PC-3 (cell line): Measurements from ENCODE around the gene EXOC1L.

Experiments
- CTCF ChIP-seq: fragments of 300-600 bp; sonication (generic); conservative IDR thresholded peaks from 2 replicates; pipeline ENCODE4 v1.5.1; 2017; ENCODE audit warnings: antibody characterized with exemption, low read depth, mild to moderate bottlenecking, low read length
- EZH2 ChIP-seq: fragments of 300-600 bp; sonication (generic); IDR thresholded peaks from one replicate; pipeline ENCODE4 v1.6.1; 2017; ENCODE audit warnings: antibody characterized with exemption, mild to moderate bottlenecking, low read length; ENCODE audit not compliant: unreplicated experiment
- EZH2phosphoT487 ChIP-seq: fragments of 300-600 bp; sonication (generic); IDR thresholded peaks from 2 replicates; pipeline ENCODE4 v1.6.1; 2018; ENCODE audit warnings: mild to moderate bottlenecking, antibody characterized with exemption, low read length, borderline replicate concordance

- TF ChIP-seq EZH2 (no peak), CTCF (no peak), EZH2phosphoT487 (no peak)
Observed at GRCh38 chr4:55854129-55854528, 34.5 kb downstream of the EXOC1L start.
